ENCODE results near the gene ASAP2. TPM values are rescaled to one million over a fixed set of nuclear protein-coding genes. Genes with fewer than 3 reads are reported as not detected.

ASAP2 gene
- total RNA-seq, 1 experiment from 2014 or later = 12.6 TPM

DNA sequence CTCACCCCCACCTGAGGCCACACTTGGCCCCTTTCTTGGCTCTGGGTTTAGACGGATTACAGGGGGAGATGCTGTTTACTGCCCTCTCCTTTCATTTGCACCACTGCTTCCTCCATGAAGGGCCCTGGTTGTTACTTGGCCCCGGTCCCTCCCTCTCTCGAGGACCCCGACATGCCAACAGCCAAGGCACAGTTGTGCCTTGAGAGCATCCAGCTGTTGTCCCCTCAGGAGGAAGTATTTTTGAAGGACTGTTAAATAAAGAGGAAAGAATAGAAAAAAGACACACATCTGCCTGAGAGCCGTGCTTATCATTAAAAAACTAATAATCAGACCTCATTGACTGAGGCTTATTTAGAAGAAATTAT, 172.8 kb downstream of the ASAP2 start:
- Histone ChIP-seq H4K5ac (ENCODE audit: insufficient read length, low read depth, low read length) (no peak overlapping the region), H4K8ac (replicated peaks; ENCODE audit: insufficient read length, low read depth, low read length) (no peak overlapping the region), H3K4me2 (ENCODE audit: insufficient read depth, insufficient read length, low read length) (no peak overlapping the region), H3K4ac (ENCODE audit: low read depth, low read length) (no peak overlapping the region), H3K14ac (ENCODE audit: insufficient read depth, low read length) (no peak overlapping the region), H3K56ac (ENCODE audit: insufficient read length, low read depth, low read length) (no peak overlapping the region), H3K9me3 (ENCODE audit: control insufficient read depth, low read depth, low read length) (no peaks in the 10 kb centered on the region), H2BK20ac (ENCODE audit: low read depth, low read length, poor library complexity, severe bottlenecking) (no peak overlapping the region), H2BK15ac (ENCODE audit: low read depth, low read length) (no peak overlapping the region), H3K27me3 (ENCODE audit: insufficient read depth, low read length) (no peaks in the 10 kb centered on the region), H2BK12ac (ENCODE audit: insufficient read length, low read depth, low read length) (no peak overlapping the region), H2AK5ac (ENCODE audit: insufficient read length, low read length) (no peak overlapping the region), H3K23me2 (ENCODE audit: insufficient read length, low read depth, low read length, poor library complexity, severe bottlenecking) (no peaks in the 10 kb centered on the region), H3K18ac (ENCODE audit: insufficient read length, low read depth, low read length) (no peak overlapping the region), H2BK5ac (ENCODE audit: insufficient read length, low read length) (no peak overlapping the region), H3K79me1 (ENCODE audit: insufficient read depth, low read depth, low read length, poor library complexity, severe bottlenecking) (no peaks in the 10 kb centered on the region), H3K9ac (ENCODE audit: extremely low read depth, insufficient read length, low read length) (no peak overlapping the region), H2AFZ (ENCODE audit: low read length) (no peak overlapping the region), H2BK120ac (ENCODE audit: low read depth, low read length, poor library complexity, severe bottlenecking) (no peak overlapping the region), H3K4me1 (ENCODE audit: insufficient read depth, low read length) (peaks cover 6% of the 10 kb centered on the region; the same call in 1 of the 2 replicates), H4K91ac (ENCODE audit: insufficient read length, low read depth, low read length) (no peak overlapping the region), H3K23ac (ENCODE audit: insufficient read length, low read depth, low read length) (no peak overlapping the region), H3K79me2 (ENCODE audit: insufficient read depth, low read length) (no peaks in the 10 kb centered on the region), H4K20me1 (ENCODE audit: control insufficient read depth, insufficient read depth, insufficient read length) (no peaks in the 10 kb centered on the region), H3K27ac (ENCODE audit: insufficient read length, low read depth, low read length) (no peak overlapping the region), H3T11ph (ENCODE audit: low read length) (no peak overlapping the region)
- no CpG with 5 or more reads among the region's 5 CpGs for whole genome bisulfite sequencing (ENCODE audit: extremely low coverage, insufficient read length, low lambda C conversion rate)
- Mint-ChIP-seq H3K4me1 (peaks cover 7 to 12% of the 10 kb centered on the region in 2 experiments; a peak in 2 of 4 replicates), H3K27ac (peak overlapping the region in 1 of 3 experiments; percentile 68; a peak in 1 of 7 replicates), H3K4me3 (no peak overlapping the region), H3K27me3 (ENCODE audit: low read depth) (no peaks in the 10 kb centered on the region), H3K9me3 (no peaks in the 10 kb centered on the region), H3K36me3 (ENCODE audit: insufficient read depth in 1 of 3, low read depth in 3 of 3) (peaks cover 21 to 41% (median 34%) of the 10 kb centered on the region in 3 experiments)
- TF ChIP-seq CTCF (conservative IDR thresholded peaks at IDR 0.05) = no peak
- DNase-seq = no peak

Data from H9 (cell line).